WTC11 (cell line): ENCODE results near the gene TMEM178B. TPM values are rescaled to one million over a fixed set of nuclear protein-coding genes. Genes with fewer than 3 reads are reported as not detected.

Source experiments
- ATAC-seq: fragments of 200-7000 bp; cut with Tn5 transposase; 2 replicates; pipeline ENCODE4 v1.10.0; 2021; ENCODE audit warnings: mild to moderate bottlenecking, moderate library complexity
- CTCF ChIA-PET: fragments of 300-600 bp; sonication (Branson Sonifier 250); formaldehyde crosslinking; loops from one replicate; lab custom pipeline; 2021; ENCODE audit warnings: antibody characterized with exemption; lab: Charles Lee
- POLR2A ChIA-PET: fragments of 350-600 bp; sonication (Branson Sonifier 250); formaldehyde crosslinking; loops from one replicate; lab custom pipeline; 2021; ENCODE audit warnings: antibody characterized with exemption; lab: Charles Lee
- DNase-seq: peaks from one replicate; pipeline ENCODE4 v3.0.0; 2021; ENCODE audit warnings: low spot score
- H3K27ac Mint-ChIP-seq: 2 replicates; pipeline ENCODE4 v1.8.0; 2021; ENCODE audit warnings: mixed read lengths
- H3K27me3 Mint-ChIP-seq: 2 replicates; pipeline ENCODE4 v1.8.0; 2021; ENCODE audit warnings: low read depth, mild to moderate bottlenecking, moderate library complexity, mixed read lengths
- H3K36me3 Mint-ChIP-seq: 2 replicates; pipeline ENCODE4 v1.8.0; 2021; ENCODE audit warnings: mixed read lengths
- H3K4me1 Mint-ChIP-seq: 2 replicates; pipeline ENCODE4 v1.8.0; 2022; ENCODE audit warnings: mixed read lengths
- H3K4me3 Mint-ChIP-seq: 2 replicates; pipeline ENCODE4 v1.8.0; 2021; ENCODE audit warnings: mild to moderate bottlenecking, moderate library complexity, mixed read lengths
- H3K9me3 Mint-ChIP-seq: 2 replicates; pipeline ENCODE4 v1.8.0; 2021; ENCODE audit warnings: mixed read lengths
- AFF4 ChIP-seq: sonication (generic); formaldehyde crosslinking; IDR thresholded peaks from 2 replicates; pipeline ENCODE4 v1.8.1; 2023; ENCODE audit warnings: mild to moderate bottlenecking, missing genetic modification reagents, borderline replicate concordance
- AR ChIP-seq: fragments of 250-450 bp; sonication (Bioruptor Pico); IDR thresholded peaks from 2 replicates; pipeline ENCODE4 v1.9.0; 2021; ENCODE audit warnings: mild to moderate bottlenecking
- E2F4 ChIP-seq: sonication (generic); formaldehyde crosslinking; IDR thresholded peaks from 2 replicates; pipeline ENCODE4 v1.8.1; 2022; ENCODE audit warnings: low read depth, mild to moderate bottlenecking, moderate library complexity, missing genetic modification reagents, borderline replicate concordance
- EMX1 ChIP-seq: fragments of 250-450 bp; sonication (Bioruptor Pico); IDR thresholded peaks from 2 replicates; pipeline ENCODE4 v1.8.0; 2021; ENCODE audit warnings: mild to moderate bottlenecking
- FOXP4 ChIP-seq: sonication (generic); formaldehyde crosslinking; IDR thresholded peaks from 2 replicates; pipeline ENCODE4 v1.8.0; 2022; ENCODE audit warnings: mild to moderate bottlenecking, missing genetic modification reagents
- GTF2I ChIP-seq: fragments of 250-450 bp; sonication (Bioruptor Pico); conservative IDR thresholded peaks from 2 replicates; pipeline ENCODE4 v1.4.0; 2021; ENCODE audit warnings: mild to moderate bottlenecking
- HMGA2 ChIP-seq: fragments of 250-450 bp; sonication (Bioruptor Pico); IDR thresholded peaks from 2 replicates; pipeline ENCODE4 v1.4.0; 2021; ENCODE audit warnings: mild to moderate bottlenecking, moderate library complexity
- JAZF1 ChIP-seq: fragments of 250-450 bp; sonication (Bioruptor Pico); IDR thresholded peaks from 2 replicates; pipeline ENCODE4 v1.9.0; 2021; ENCODE audit warnings: moderate library complexity, mild to moderate bottlenecking, inconsistent platforms
- NFE2L1 ChIP-seq: sonication (generic); formaldehyde crosslinking; IDR thresholded peaks from 2 replicates; pipeline ENCODE4 v1.8.1; 2023; ENCODE audit warnings: missing genetic modification reagents
- NFYB ChIP-seq: sonication (generic); formaldehyde crosslinking; conservative IDR thresholded peaks from 2 replicates; pipeline ENCODE4 v1.8.0; 2022; ENCODE audit warnings: low read depth, missing genetic modification reagents
- PRRX2 ChIP-seq: fragments of 250-450 bp; sonication (Bioruptor Pico); IDR thresholded peaks from 2 replicates; pipeline ENCODE4 v1.8.0; 2021; ENCODE audit warnings: mild to moderate bottlenecking
- RORB ChIP-seq: fragments of 250-450 bp; sonication (Bioruptor Pico); IDR thresholded peaks from 2 replicates; pipeline ENCODE4 v1.9.0; 2021; ENCODE audit warnings: mild to moderate bottlenecking
- ZBTB21 ChIP-seq: sonication (generic); formaldehyde crosslinking; IDR thresholded peaks from 2 replicates; pipeline ENCODE4 v1.8.1; 2023; ENCODE audit warnings: mild to moderate bottlenecking, missing genetic modification reagents, borderline replicate concordance
- ZNF263 ChIP-seq: sonication (generic); formaldehyde crosslinking; IDR thresholded peaks from 2 replicates; pipeline ENCODE4 v1.8.1; 2022; ENCODE audit warnings: low read depth, mild to moderate bottlenecking, moderate library complexity, missing genetic modification reagents
- ZNF396 ChIP-seq: fragments of 250-450 bp; sonication (Bioruptor Pico); IDR thresholded peaks from 2 replicates; pipeline ENCODE4 v1.8.0; 2021; ENCODE audit warnings: mild to moderate bottlenecking, moderate library complexity, borderline replicate concordance
- ZNF416 ChIP-seq: fragments of 250-450 bp; sonication (Bioruptor Pico); IDR thresholded peaks from 2 replicates; pipeline ENCODE4 v1.9.0; 2021; ENCODE audit warnings: mild to moderate bottlenecking, inconsistent platforms
- ZNF423 ChIP-seq: fragments of 250-450 bp; sonication (Bioruptor Pico); IDR thresholded peaks from 2 replicates; pipeline ENCODE4 v2.1.2; 2022; ENCODE audit warnings: mild to moderate bottlenecking, moderate library complexity
- ZNF532 ChIP-seq: fragments of 250-450 bp; sonication (Bioruptor Pico); IDR thresholded peaks from 2 replicates; pipeline ENCODE4 v1.9.0; 2021; ENCODE audit warnings: mild to moderate bottlenecking, borderline replicate concordance
- ZNF671 ChIP-seq: fragments of 250-450 bp; sonication (Bioruptor Pico); IDR thresholded peaks from 2 replicates; pipeline ENCODE4 v1.8.0; 2021; ENCODE audit warnings: mild to moderate bottlenecking
- total RNA-seq: library from RNA; stranded (reverse); gene quantifications from 3 replicates; pipeline ENCODE4 v1.2.3, GENCODE V29; 2021

TMEM178B gene
- total RNA-seq, 1 experiment from 2014 or later: 20.4 TPM

- TF ChIP-seq ZNF532 (CRISPR knock-in tag) (no peak), ZNF671 (no peak), ZNF416 (no peak), GTF2I (CRISPR knock-in tag) (no peak), ZNF396 (CRISPR knock-in tag) (no peak), FOXP4 (no peak), AFF4 (no peak), E2F4 (no peak), AR (CRISPR knock-in tag) (no peak), NFYB (no peak), RORB (CRISPR knock-in tag) (no peak), EMX1 (CRISPR knock-in tag) (no peak), ZNF423 (CRISPR knock-in tag) (no peak), HMGA2 (CRISPR knock-in tag) (no peak)
These were observed 54.6 kb downstream of the TMEM178B start (continued) for GRCh38 chr7:141128506-141128905.

GRCh38 chr7:141128931-141129330, 55.1 kb downstream of the TMEM178B start:
- POLR2A ChIA-PET: no interaction called here
- H3K4me3 Mint-ChIP-seq: no peak overlapping the region

More at GRCh38 chr7:141128931-141129330, 55.1 kb downstream of the TMEM178B start:
- H3K27ac Mint-ChIP-seq: no peak overlapping the region
- ATAC-seq (no peak), DNase-seq (no peak)
- TF ChIP-seq EMX1 (CRISPR knock-in tag): no peak
- TF ChIP-seq NFE2L1 (CRISPR knock-in tag): no peak
- TF ChIP-seq ZBTB21 (CRISPR knock-in tag): no peak
- TF ChIP-seq PRRX2 (CRISPR knock-in tag): no peak
- no peak for TF ChIP-seq ZNF263 (CRISPR knock-in tag)
- TF ChIP-seq JAZF1 (CRISPR knock-in tag): no peak
- CTCF ChIA-PET: no interaction called here
- H3K9me3 Mint-ChIP-seq: peaks cover 4% of the 10 kb centered on the region; the same call in 1 of the 2 replicates
- H3K36me3 Mint-ChIP-seq: no peaks in the 10 kb centered on the region
- peaks cover 24% of the 10 kb centered on the region for H3K4me1 Mint-ChIP-seq
- no peaks in the 10 kb centered on the region for H3K27me3 Mint-ChIP-seq
